Measurements from ENCODE around the gene URGCP. TPM values are rescaled to one million over a fixed set of nuclear protein-coding genes. Genes with fewer than 3 reads are reported as not detected.

URGCP gene
- total RNA-seq, 1 donor from 2014 or later = 40.0 TPM

DNA sequence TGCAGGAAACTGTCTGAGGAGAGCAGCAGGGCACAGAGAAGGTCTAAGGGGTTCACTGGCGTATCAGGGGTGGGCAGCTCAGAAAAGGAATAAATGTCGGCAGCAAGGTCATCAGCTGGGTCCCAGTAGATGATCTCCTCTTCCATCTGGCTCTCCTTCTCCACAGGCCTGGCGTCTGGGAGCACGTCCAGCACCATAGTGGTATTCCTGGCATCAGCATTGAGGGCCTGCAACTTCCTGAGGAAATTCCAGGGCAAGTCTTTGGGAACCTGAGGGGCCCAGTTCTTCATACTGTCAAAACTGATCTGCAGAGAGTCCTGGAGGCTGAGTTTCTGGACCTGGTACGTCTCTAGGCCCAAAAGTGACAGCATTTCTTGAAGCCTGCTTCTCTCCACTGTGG, 27.5 kb downstream of the URGCP start:
- no peak for DNase-seq (ENCODE audit: low spot score)
- intact Hi-C loops (cut with DNase I) = no loop called here

DNA sequence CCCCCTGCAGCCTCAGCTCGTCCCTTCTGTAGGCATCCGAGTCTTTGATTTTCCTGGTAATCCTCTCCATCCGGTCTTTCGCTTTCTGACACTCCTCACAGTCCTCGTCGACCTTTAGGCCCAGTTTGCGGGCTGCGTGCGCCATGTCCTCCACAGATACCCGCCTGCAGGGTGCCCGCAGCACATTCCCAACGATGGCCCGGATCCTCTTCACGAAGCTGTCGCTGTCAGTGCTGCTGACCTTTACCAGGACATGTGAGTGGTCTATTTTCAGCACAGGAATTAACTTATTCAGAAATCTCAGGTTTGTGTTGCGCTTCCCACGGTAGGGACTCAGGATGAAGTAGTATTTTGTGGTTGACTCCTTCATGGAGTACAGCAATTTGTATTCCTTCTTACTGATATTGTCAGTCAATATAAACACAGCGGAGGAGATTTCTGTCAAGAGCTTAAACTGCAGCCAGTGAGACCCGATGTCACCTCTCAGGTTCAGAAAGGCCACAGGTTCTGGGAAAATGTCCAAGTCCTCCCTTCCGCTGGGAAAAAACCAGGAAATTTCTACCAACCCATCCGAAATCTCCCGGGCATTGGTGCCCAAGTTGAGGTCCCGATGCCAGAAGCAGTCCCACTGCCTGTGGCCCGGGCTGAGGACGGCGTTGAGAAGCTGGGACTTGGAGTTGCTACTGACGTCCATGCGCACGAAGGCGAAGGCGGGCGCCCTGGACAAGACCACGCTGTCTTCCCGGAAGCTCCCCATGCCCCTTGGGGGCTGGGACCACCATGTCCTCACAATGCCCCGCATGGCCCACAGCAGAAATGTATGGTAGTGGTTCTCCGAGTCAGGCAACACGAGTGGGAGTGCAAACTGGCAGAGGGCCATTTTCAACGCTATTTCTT, 28.2 kb downstream of the URGCP start:
- intact Hi-C loops (cut with DNase I) = no loop called here
- no peak for DNase-seq (ENCODE audit: low spot score)

DNA sequence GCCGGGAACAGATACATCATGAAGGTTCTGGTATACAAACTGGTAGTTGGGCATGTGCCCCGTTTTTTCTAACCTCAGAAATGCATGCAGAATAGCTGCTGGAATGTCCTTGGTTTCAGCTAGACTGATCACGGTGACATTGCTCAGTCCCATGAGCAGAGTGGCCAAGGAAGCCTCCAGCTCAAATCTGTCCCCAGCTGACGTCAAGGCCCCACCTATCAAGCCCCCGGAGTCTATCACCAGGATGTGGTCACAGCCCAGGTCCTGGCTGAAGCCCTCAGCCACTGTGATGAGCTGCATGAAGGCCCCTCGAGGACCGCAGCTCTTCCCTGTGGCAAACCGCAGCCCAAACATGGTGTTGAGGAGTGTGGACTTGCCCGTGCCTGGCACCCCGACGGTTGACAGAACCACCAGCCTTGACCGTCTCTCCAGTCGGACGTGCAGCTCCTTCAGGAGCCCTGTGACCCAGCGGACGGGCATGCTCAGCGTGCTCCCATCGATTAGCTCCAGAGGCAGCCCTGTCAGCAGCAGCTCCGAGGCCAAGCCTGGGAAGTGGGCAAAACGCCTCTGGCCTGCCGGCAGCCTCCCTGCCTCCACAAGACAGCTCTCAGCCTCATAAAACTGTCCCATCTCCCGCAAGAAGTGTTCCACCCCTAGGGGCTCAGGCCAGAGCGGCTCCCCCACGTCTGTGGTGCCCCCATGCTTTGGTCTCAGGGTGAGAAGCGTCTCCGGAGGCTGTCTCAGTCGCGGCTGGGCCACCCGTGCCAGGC, 29.2 kb downstream of the URGCP start:
- intact Hi-C loops (cut with DNase I) = no loop called here
- no peak for DNase-seq (ENCODE audit: low spot score)

DNA sequence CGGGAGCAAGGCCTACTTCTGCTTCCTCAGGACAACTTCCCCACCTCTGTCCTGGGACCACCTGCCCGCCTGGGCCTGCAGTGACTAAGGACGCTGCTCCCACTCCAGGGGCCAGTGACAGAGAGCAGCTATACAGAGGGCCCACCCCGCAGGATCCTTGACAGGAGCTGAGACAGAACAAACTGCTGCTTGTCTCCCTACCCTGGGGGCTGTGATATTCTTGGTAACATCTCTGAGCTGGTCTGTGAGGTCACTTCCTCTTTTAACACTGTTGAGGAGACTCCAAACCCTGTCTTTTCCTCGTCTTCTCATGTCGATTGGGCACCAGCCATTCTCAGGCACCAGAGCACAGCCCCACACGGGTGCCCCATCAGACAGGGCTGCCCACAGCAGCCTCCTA, 30.2 kb downstream of the URGCP start:
- DNase-seq (ENCODE audit: low spot score) = no peak
- intact Hi-C loops (cut with DNase I) = no loop called here

DNA sequence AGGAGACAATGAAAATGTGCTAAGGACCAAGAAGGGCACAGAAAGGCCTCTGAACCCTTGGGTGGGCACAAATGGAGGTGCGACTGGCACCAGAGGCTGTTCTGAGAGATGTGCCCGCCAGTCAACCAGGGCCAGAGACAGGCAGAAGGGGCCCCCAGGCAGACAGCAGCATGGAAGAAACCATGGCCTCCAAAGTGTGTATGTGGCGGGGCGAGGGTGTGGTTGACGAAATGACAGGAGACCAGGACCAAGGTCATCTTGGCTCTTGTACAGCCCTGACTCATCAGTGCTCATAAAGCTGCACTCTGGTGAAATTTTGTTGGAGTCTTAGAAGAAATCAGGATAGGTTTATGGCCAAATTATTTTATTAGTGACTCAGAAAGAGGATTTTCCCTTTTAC, 33.1 kb downstream of the URGCP start:
- intact Hi-C loops (cut with DNase I) = loop anchor here (5.0 kb wide), 1 partner anchor 34 kb away; the partner anchor contains the start of gene URGCP
- DNase-seq (ENCODE audit: low spot score) = no peak

DNA sequence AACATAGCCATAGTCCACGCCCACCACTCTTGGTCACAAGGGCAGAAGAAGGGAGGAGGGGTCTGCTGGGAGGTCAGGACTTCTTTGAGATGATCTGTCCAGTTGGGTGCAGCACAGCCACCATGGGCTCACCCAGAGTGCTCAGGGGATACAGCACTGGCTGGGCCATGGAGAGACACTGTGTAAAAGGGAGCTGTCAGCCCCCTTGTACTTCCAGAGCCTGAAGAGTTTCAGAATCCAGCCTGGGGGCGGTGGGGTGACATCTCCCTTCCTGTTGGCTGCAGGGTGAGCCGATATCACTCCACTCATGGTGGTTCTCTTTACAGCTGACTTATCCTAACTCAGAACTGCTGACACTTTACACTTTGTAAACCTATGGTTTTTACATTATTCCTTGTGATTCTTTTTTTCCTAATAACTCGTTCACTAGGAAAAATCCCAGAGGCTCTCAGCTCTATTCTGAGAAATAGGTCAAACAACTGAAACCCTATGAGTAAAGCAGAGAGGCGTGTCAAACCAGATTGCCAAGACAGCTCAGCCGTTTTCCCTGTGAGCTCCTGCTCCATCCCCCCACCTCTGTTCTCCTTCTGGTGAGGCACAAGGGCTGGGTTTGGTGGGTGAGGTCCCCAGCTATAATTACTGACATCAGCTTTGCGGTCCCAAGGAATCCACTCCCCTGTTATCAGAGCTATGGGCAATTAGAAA, 33.8 kb downstream of the URGCP start:
- intact Hi-C loops (cut with DNase I) = loop anchor here (5.0 kb wide), 1 partner anchor 35 kb away; the partner anchor contains the start of gene URGCP
- DNase-seq (ENCODE audit: low spot score) = no peak

DNA sequence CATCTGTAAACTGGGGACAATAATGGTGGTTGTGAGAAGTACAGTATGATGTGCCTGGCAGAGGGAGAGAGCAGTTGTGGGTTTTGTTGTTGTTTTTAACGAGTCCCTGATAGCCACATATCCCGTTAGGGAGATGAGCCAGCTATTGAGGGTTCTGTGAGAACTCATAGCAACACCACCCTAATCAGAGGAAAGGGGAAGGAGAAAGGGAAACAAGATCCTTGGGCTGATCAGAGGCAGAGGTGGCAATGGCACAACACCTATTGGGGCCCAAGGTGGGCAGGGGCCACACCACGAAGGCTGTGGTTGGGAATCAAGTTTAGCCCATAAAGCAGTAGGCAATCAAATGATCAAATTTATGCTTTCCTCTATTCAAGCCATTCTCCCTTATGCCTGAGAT, 35.3 kb downstream of the URGCP start:
- no peak for DNase-seq (ENCODE audit: low spot score)
- intact Hi-C loops (cut with DNase I) = loop anchor here (5.0 kb wide), 1 partner anchor 36 kb away; the partner anchor contains the start of gene URGCP

DNA sequence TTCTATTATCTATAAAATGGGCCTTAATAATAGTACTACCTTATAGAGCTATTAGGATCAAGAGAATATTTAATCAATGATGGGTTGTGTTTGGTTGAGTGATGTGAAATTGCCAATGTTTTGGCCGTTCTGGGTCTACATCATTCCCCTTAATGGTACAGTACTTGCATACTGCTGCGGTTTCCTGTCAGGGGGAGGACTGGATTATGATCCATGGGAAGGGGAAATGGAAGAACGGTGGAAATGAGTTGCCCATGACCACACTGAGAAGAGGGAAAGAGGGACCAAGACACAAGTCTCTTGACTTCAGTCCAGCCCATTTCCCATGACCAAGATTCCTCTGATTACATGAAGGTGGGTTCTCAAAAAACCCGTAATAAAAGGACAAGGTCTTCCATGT, 36.1 kb downstream of the URGCP start:
- intact Hi-C loops (cut with DNase I) = loop anchor here (5.0 kb wide), 1 partner anchor 37 kb away; the partner anchor contains the start of gene URGCP

DNA sequence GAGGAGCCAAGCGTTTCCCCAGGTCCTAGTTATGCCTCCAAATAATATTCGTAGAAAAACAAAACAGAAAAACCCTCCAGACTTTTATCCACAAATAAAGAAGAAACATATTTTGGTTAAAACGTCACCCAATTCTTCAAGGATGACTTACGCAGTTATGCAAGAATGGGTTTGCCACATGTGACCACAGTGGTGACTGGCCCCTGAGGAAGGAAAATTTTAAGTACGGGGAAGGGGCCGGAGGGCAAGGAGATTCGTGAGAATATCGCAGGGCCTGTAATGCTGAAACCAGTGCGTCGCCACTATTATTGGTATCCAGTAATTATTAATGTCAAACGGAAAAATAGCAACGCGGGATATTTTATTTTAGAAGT, 36.5 kb downstream of the URGCP start:
- no peak for DNase-seq (ENCODE audit: low spot score)

More for the DNA sequence above, 36.1 kb downstream of the URGCP start:
- DNase-seq (ENCODE audit: low spot score) = no peak

DNA sequence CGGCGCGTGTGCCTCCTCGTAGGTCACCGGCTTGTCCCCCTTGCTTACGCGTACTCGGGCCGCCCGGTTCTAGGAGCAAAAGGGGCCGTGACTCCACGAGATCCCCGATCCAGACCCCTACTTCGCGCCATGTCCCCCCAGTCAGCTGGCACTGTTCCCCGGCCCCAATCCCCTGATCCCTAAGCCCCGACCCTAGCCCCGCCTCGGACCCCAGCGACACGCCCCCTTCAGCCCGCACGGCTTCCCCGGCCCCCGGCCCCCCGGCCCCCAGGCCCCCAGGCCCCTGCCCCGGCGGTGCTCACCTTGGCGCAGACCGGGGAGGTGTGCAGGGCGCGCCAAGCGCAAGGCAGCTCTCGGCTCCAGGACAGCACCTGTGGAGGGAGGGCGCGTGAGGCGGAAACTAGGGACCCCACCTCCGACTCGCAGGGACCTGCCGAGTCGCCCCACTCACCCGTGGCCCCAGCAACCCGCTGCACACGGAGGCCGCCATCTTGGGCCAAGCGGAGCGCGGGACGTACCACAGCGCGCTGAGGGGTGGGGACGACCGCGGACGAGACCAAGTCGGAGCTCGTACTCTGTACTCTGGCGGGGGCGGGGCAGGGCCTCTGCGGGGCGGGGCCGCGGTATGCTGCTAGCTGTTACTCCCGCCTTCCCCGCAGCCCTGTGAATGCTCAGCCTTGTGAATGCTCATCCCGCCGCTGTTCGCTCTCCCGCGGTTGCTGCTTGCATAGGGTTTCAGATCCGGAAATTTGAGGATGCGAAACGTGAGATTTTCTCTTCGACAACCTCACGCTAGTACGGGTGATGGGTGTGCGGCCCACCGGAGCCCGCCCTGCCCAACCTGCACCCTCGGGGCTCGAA, 37.2 kb downstream of the URGCP start, which contains the start of gene MRPS24:
MRPS24 (minus strand) TSS at position 512 of the 861 bp plus-strand sequence; CDS start at position 490, 22 bp downstream.
- intact Hi-C loops (cut with DNase I) = no loop called here

More for the DNA sequence above, 36.5 kb downstream of the URGCP start:
- intact Hi-C loops (cut with DNase I) = loop anchor here (5.0 kb wide), 1 partner anchor 37 kb away; the partner anchor contains the start of gene URGCP

DNA sequence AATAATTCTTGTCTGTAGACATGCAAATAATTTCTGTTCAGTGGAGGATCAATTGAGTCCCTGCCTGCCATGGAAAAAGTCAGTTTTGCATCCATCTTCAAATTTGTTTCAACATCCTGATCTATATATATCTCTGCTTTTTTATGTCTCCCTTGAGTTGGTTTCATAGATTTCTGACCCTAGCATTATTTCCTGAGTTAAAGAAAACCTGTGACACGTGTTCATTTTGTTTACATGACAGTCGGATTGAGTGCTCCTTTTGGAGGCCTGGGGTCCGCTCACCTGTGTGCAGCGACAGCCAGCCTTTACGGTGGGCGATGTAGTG, 37.8 kb downstream of the URGCP start:
- DNase-seq (ENCODE audit: low spot score) = no peak
- intact Hi-C loops (cut with DNase I) = no loop called here

More for the DNA sequence above, 37.2 kb downstream of the URGCP start, which contains the start of gene MRPS24:
- DNase-seq (ENCODE audit: low spot score) = peak; percentile 97

DNA sequence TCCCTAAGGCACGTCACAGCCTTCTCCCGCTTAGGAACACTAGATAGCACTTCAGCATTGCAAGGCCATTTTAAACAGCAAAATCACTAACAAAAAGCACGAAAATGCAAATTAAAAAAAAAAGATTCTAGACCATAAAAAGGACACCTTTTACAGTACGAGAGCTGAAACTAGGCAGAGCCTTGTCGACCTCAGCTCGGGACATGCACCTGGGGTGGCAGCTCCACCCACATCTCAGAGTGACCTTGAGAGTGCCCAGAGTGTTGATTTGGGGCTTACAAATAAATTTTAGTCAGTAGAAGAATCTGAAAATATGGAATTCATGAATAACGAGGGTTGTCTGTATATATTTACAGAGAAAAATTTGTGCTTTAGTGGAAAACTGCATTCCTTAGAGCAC, 38.2 kb downstream of the URGCP start:
- intact Hi-C loops (cut with DNase I) = no loop called here
- DNase-seq (ENCODE audit: low spot score) = no peak

DNA sequence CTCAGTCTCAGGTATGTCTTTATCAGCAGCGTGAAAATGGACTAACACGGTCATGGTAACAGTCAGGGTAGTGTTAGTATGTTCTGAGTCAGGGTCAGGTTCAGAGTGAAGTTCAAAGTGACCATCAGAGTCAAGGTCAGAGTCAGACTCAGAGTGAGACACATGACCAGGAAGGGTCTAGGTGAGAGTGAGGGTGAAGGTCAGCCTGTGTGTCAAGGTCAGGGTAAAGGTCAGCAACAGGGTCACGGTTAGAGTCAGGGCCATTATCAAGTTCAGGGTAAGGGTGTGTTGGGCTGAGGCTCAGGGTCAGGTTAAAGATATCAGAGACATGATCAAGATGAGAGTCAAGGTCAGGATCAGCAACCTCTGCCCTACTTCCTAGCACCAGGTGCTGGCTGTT, 41.1 kb downstream of the URGCP start:
- intact Hi-C loops (cut with DNase I) = no loop called here
- no peak for DNase-seq (ENCODE audit: low spot score)

DNA sequence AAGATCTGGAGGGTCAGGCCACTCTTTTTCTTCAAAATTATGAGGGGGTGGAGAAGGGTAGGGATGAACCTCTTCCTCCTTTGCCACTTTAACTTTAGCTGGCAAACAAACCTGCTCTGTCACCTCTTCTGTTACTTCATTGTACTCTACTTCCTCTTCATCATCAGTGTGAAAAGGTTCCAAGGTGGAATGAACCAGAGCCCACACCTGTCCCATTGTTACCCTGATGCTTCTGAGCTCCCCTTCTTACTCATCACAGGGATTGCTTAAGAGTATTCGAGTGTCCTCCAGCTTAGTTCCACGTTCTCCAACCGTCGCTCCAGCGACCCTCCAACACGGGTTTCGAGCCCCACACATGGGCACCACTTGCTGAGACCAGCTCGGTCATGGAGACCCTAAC, 42.3 kb downstream of the URGCP start:
- DNase-seq (ENCODE audit: low spot score) = no peak
- intact Hi-C loops (cut with DNase I) = no loop called here

DNA sequence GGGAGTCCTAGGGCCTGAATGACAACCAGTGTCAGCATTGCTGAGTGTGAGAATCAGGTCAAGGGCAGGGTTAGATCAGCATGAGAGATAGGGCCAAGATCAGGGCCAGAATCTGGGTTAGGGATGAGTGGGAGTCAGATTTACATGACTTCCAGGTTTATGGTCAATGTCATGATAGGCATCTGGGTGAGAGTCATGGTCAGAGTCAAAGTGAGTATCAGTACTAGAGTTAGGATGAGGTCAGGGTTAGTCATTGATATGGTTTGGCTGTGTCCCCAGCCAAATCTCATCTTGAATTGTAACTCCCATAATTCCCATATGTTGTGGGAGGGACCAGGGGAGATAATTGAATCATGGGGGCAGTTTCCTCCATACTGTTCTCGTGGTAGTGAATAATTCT, 49.4 kb downstream of the URGCP start:
- intact Hi-C loops (cut with DNase I) = no loop called here
- DNase-seq (ENCODE audit: low spot score) = no peak

DNA sequence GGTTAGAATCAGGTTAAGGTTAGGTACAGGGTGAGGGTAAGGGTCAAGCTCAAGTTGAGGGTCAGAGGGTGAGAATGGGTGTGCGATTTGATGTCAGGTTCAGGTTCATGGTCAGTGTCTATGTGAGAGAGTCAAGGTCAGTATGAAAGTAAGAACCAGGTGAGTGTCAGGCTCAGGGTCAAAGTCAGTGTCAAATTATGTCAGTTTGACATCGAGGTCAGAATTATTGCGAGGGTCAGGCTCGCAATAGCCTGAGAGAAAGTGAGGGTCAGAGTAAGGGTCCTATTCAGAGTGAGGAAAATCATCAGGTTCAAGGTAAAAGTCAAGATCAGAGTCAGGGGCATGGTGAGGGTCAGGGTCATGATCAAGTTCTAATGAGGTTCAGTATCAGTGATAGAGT, 50.1 kb downstream of the URGCP start:
- DNase-seq (ENCODE audit: low spot score) = no peak
- intact Hi-C loops (cut with DNase I) = no loop called here

DNA sequence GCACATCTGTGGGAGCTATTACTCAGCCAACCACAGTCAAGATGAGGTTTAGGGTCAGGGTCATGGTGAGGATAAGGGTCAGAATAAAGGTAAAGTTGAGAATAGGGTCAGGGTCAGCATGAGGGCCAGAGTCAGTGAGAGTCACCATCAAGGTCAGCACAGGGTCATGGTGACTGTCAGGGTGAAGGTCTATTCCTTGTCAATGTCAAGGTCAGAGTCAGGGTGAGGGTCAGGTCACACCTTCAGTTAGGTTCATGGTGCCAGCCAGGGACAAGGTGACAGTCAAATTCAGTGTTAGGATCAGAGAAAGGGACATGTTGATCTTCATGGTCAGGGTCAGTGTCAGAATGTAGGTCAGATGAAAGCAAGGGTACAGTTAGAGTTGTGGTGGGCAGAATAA, 51.2 kb downstream of the URGCP start:
- DNase-seq (ENCODE audit: low spot score) = no peak
- intact Hi-C loops (cut with DNase I) = no loop called here

DNA sequence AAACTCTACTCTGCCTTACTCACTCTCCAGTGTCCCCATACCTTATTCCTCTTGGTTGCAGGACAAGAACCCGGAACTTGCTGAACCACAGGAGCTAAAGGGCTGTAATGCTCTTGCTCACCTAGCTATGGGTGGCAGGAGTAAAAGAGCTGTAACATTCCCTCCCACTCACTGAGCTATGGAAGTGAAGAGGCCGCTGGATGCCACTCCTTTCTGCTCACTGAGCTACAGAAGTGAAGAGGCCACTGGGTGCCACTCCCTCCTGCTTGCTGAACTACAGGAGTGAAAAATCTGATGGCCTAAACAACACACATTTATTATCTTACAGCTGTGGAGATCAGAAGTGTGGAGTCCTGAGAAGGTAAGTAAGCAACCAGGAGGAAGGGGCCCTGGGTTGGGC, 54.6 kb downstream of the URGCP start:
- intact Hi-C loops (cut with DNase I) = no loop called here
- DNase-seq (ENCODE audit: low spot score) = no peak

Data from cardiac septum (tissue), 1 donor.